Measurements from ENCODE around the gene ZNF543. TPM values are rescaled to one million over a fixed set of nuclear protein-coding genes. Genes with fewer than 3 reads are reported as not detected.

The ZNF543 gene
- total RNA-seq, 1 donor from 2014 or later, result 4.5 TPM

Other genes with a start within 250 kb of the ZNF543 start
- not detected for gene USP29, start 200.5 kb upstream of the ZNF543 start, total RNA-seq
- not detected for gene ZIM3, start 175.3 kb upstream of the ZNF543 start, total RNA-seq
- gene DUXA, start 153.0 kb upstream of the ZNF543 start, total RNA-seq, result not detected
- 24.6 TPM for gene ZNF264, start 129.0 kb upstream of the ZNF543 start, total RNA-seq
- gene AURKC, start 89.4 kb upstream of the ZNF543 start, total RNA-seq, result 1.1 TPM
- gene ZNF805, start 79.8 kb upstream of the ZNF543 start, total RNA-seq, result 6.8 TPM
- 68.7 TPM for gene ZNF460, start 40.0 kb upstream of the ZNF543 start, total RNA-seq
- gene ZNF304, start 30.8 kb downstream of the ZNF543 start, total RNA-seq, result 5.3 TPM
- gene TRAPPC2B, start 43.1 kb downstream of the ZNF543 start, total RNA-seq, result 8.4 TPM
- gene ZNF547, start 43.1 kb downstream of the ZNF543 start, total RNA-seq, result 1.4 TPM
- 6.9 TPM for gene ZNF548, start 69.4 kb downstream of the ZNF543 start, total RNA-seq
- 6.5 TPM for gene ZNF17, start 90.7 kb downstream of the ZNF543 start, total RNA-seq
- 6.4 TPM for gene ZNF749, start 114.9 kb downstream of the ZNF543 start, total RNA-seq
- 0.28 TPM for gene VN1R1, start 136.7 kb downstream of the ZNF543 start, total RNA-seq
- 4.5 TPM for gene ZNF772, start 157.1 kb downstream of the ZNF543 start, total RNA-seq
- 5.7 TPM for gene ZNF419, start 167.3 kb downstream of the ZNF543 start, total RNA-seq
- 3.8 TPM for gene ZNF773, start 179.5 kb downstream of the ZNF543 start, total RNA-seq
- 1.6 TPM for gene ZNF549, start 206.9 kb downstream of the ZNF543 start, total RNA-seq
- gene ZNF550, start 239.4 kb downstream of the ZNF543 start, total RNA-seq, result 2.7 TPM

Data from esophagus mucosa (tissue), 1 donor.